PC-9 (cell line): Measurements from ENCODE around the gene KY. TPM values are rescaled to one million over a fixed set of nuclear protein-coding genes. Genes with fewer than 3 reads are reported as not detected.

Experiments
- BruUV-seq: library from RNA; stranded (reverse); fragments of 400-500 nt; replicated peaks from 2 replicates; lab custom pipeline; 2021; lab: Mats Ljungman, UMichigan
- CTCF ChIA-PET: fragments of 300-600 bp; sonication (Branson Sonifier 250); formaldehyde crosslinking; loops from one replicate; lab custom pipeline; 2022; ENCODE audit warnings: antibody characterized with exemption; lab: Charles Lee
- POLR2A ChIA-PET: fragments of 300-600 bp; sonication (Branson Sonifier 250); formaldehyde crosslinking; loops from one replicate; lab custom pipeline; 2022; ENCODE audit warnings: antibody characterized with exemption; ENCODE audit not compliant: unreplicated experiment; lab: Charles Lee
- DNase-seq, 2 experiments: peaks; one replicate each; pipeline versions ENCODE4 v3.0.0 to v3.0.0-alpha.2; 2015 to 2022; ENCODE audit warnings: mixed read lengths in 1 of 2
- H2AFZ ChIP-seq: fragments of 200-600 bp; sonication (generic); 2 replicates; pipeline ENCODE4 v1.8.1; 2017; ENCODE audit warnings: antibody characterized with exemption
- H3F3A ChIP-seq: fragments of 200-600 bp; sonication (generic); 2 replicates; pipeline ENCODE4 v1.8.1; 2017; ENCODE audit warnings: antibody characterized with exemption, mild to moderate bottlenecking, low read depth; ENCODE audit not compliant: insufficient read depth
- H3K27ac ChIP-seq: fragments of 200-600 bp; sonication (generic); 2 replicates; pipeline ENCODE4 v1.6.1; 2016; ENCODE audit warnings: mixed run types
- H3K27me3 ChIP-seq: fragments of 200-600 bp; sonication (generic); 2 replicates; pipeline ENCODE4 v1.6.1; 2016; ENCODE audit warnings: low read depth, mixed run types; ENCODE audit not compliant: insufficient read depth
- H3K36me3 ChIP-seq: fragments of 200-600 bp; sonication (generic); 2 replicates; pipeline ENCODE4 v1.6.1; 2016; ENCODE audit warnings: low read depth, mixed run types
- H3K4me1 ChIP-seq: fragments of 200-600 bp; sonication (generic); replicated peaks from 2 replicates; pipeline ENCODE4 v1.6.1; 2016; ENCODE audit warnings: mixed run types; ENCODE audit not compliant: insufficient read depth
- H3K4me2 ChIP-seq: fragments of 200-600 bp; sonication (generic); 2 replicates; pipeline ENCODE4 v1.6.1; 2017; ENCODE audit warnings: mixed run types
- H3K4me3 ChIP-seq: fragments of 200-600 bp; sonication (generic); 2 replicates; pipeline ENCODE4 v1.6.1; 2016; ENCODE audit warnings: mixed run types
- H3K79me2 ChIP-seq: fragments of 200-600 bp; sonication (generic); 2 replicates; pipeline ENCODE4 v1.6.1; 2017; ENCODE audit warnings: low read depth, mixed run types
- H3K9me2 ChIP-seq: fragments of 200-600 bp; sonication (generic); 2 replicates; pipeline ENCODE4 v1.8.1; 2017; ENCODE audit warnings: mild to moderate bottlenecking; ENCODE audit not compliant: insufficient read depth
- H3K9me3 ChIP-seq: fragments of 200-600 bp; sonication (generic); 2 replicates; pipeline ENCODE4 v1.8.1; 2016; ENCODE audit warnings: low read depth; ENCODE audit not compliant: insufficient read depth
- H4K20me1 ChIP-seq: fragments of 200-600 bp; sonication (generic); 2 replicates; pipeline ENCODE4 v1.8.1; 2017; ENCODE audit not compliant: insufficient read depth
- EZH2 ChIP-seq: fragments of 200-600 bp; sonication (generic); IDR thresholded peaks from 2 replicates; pipeline ENCODE4 v1.8.0; 2017; ENCODE audit warnings: antibody characterized with exemption, low read depth
- intact Hi-C: fragments of 100-400 bp; cut with micrococcal nuclease; formaldehyde crosslinking; loops from one replicate; pipeline ENCODE4 v1.10.0; 2022; ENCODE audit not compliant: unreplicated experiment
- total RNA-seq: library from RNA; stranded (reverse); gene quantifications from 2 replicates; pipeline ENCODE4 v1.2.3, GENCODE V29; 2021
- TF ChIP-seq, protein P1 (sequence below): fragments of 200-600 bp; sonication (generic); conservative IDR thresholded peaks from 2 replicates; pipeline ENCODE4 v1.6.1; 2017; ENCODE audit warnings: mixed run types, antibody characterized with exemption, mild to moderate bottlenecking, moderate library complexity

KY gene
- total RNA-seq, 1 experiment from 2014 or later: not detected

GRCh38 chr3:134677987-134678308 lies 27.1 kb upstream of the KY start:
- H3K4me2 ChIP-seq: no peak overlapping the region
- H3K9me2 ChIP-seq: no peaks in the 10 kb centered on the region
- H3K27ac ChIP-seq: no peak overlapping the region
- H3K4me3 ChIP-seq: no peak overlapping the region
- no peaks in the 10 kb centered on the region for H3F3A ChIP-seq
- POLR2A ChIA-PET: no interaction called here
- no peak for DNase-seq
- H3K9me3 ChIP-seq: 0 out of 2 replicates have a peak, but pooled peaks cover 6% of the 10 kb centered on the region
- BruUV-seq: no TSS peak
- H3K4me1 ChIP-seq: no peaks in the 10 kb centered on the region
- no peak overlapping the region for H2AFZ ChIP-seq
- no peaks in the 10 kb centered on the region for H3K36me3 ChIP-seq
- TF ChIP-seq EZH2: no peak
- TF ChIP-seq, protein P1, sequence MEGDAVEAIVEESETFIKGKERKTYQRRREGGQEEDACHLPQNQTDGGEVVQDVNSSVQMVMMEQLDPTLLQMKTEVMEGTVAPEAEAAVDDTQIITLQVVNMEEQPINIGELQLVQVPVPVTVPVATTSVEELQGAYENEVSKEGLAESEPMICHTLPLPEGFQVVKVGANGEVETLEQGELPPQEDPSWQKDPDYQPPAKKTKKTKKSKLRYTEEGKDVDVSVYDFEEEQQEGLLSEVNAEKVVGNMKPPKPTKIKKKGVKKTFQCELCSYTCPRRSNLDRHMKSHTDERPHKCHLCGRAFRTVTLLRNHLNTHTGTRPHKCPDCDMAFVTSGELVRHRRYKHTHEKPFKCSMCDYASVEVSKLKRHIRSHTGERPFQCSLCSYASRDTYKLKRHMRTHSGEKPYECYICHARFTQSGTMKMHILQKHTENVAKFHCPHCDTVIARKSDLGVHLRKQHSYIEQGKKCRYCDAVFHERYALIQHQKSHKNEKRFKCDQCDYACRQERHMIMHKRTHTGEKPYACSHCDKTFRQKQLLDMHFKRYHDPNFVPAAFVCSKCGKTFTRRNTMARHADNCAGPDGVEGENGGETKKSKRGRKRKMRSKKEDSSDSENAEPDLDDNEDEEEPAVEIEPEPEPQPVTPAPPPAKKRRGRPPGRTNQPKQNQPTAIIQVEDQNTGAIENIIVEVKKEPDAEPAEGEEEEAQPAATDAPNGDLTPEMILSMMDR: no peak
- intact Hi-C loops: loop anchor here (5.0 kb wide), 1 partner anchor 76 kb away; no protein-coding TSS in a partner anchor
- no peaks in the 10 kb centered on the region for H3K79me2 ChIP-seq
- H3K27me3 ChIP-seq: peaks cover 12% of the 10 kb centered on the region
- no peaks in the 10 kb centered on the region for H4K20me1 ChIP-seq
- CTCF ChIA-PET: no interaction called here

- Histone ChIP-seq H3K79me2 (no peaks in the 10 kb centered on the region), H2AFZ (no peak overlapping the region), H3K4me3 (no peak overlapping the region), H3F3A (no peaks in the 10 kb centered on the region), H3K27me3 (peaks cover 12% of the 10 kb centered on the region), H3K9me3 (0 out of 2 replicates have a peak, but pooled peaks cover 6% of the 10 kb centered on the region), H3K4me2 (no peak overlapping the region), H3K9me2 (no peaks in the 10 kb centered on the region), H4K20me1 (no peaks in the 10 kb centered on the region), H3K36me3 (no peaks in the 10 kb centered on the region), H3K27ac (no peak overlapping the region), H3K4me1 (no peaks in the 10 kb centered on the region)
- DNase-seq: peak in 1 of 2 experiments; percentile 7
- ChIA-PET POLR2A (no interaction called here), CTCF (no interaction called here)
- BruUV-seq: no TSS peak
- intact Hi-C loops: loop anchor here (5.0 kb wide), 1 partner anchor 75 kb away; no protein-coding TSS in a partner anchor
- TF ChIP-seq EZH2: no peak
- TF ChIP-seq, protein P1: peak; percentile 61
Measured at GRCh38 chr3:134677196-134677986, 26.6 kb upstream of the KY start.

DNA sequence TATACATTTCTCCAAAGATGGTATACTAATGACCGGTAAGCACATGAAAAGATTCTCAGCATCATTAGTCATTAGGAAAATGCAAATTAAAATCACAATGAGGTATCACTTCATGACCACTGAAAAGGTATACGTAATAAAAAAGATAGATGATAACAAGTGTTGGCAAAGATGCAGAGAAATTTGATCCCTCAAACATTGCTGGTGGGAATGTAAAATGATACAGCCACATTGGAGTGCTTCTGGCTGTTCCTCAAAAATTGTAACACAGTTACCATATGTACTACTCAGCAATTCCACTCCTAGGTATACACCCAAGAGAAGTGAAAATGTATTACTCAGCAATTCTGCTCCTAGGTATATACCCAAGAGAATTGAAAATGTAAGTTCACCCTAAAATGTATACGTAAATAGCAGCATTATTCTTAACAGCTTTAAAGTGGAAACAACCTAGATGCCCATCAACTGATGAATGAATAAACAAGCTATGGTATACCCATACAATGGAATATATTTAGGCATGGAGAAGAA lies 25.0 kb upstream of the KY start:
- BruUV-seq: no TSS peak
- intact Hi-C loops: loop anchor here (5.0 kb wide), 1 partner anchor 73 kb away; no protein-coding TSS in a partner anchor
- H3K9me2 ChIP-seq: no peaks in the 10 kb centered on the region; the same call in 1 of the 2 replicates
- no peak overlapping the region for H2AFZ ChIP-seq
- H3K27me3 ChIP-seq: peaks cover 5% of the 10 kb centered on the region
- H3K27ac ChIP-seq: no peak overlapping the region
- no peak overlapping the region for H3K4me2 ChIP-seq
- no peaks in the 10 kb centered on the region for H3K79me2 ChIP-seq
- no peaks in the 10 kb centered on the region for H4K20me1 ChIP-seq
- no peaks in the 10 kb centered on the region for H3F3A ChIP-seq
- H3K4me3 ChIP-seq: no peak overlapping the region
- TF ChIP-seq EZH2: no peak
- TF ChIP-seq, protein P1: no peak
- no peaks in the 10 kb centered on the region for H3K36me3 ChIP-seq
- no peaks in the 10 kb centered on the region for H3K4me1 ChIP-seq
- H3K9me3 ChIP-seq: 0 out of 2 replicates have a peak, but pooled peaks cover 6% of the 10 kb centered on the region
- ChIA-PET CTCF (no interaction called here), POLR2A (no interaction called here)
- no peak for DNase-seq
